Activated CD4-positive, alpha-beta T cell treated with anti-CD3 and anti-CD28 coated beads, Interleukin-2, amount 50 U/mL, for 48 hours (primary cell): ENCODE data around the gene RTTN.
"Not testable (repeated sequence)": the region's sequence is repeated elsewhere in the genome, so short reads cannot be mapped to it uniquely, and the experiment has no call there.

Source experiments
- DNase-seq, 2 experiments: peaks; one replicate each; pipeline ENCODE4 v3.0.0-alpha.2; 2020

RTTN gene, protein sequence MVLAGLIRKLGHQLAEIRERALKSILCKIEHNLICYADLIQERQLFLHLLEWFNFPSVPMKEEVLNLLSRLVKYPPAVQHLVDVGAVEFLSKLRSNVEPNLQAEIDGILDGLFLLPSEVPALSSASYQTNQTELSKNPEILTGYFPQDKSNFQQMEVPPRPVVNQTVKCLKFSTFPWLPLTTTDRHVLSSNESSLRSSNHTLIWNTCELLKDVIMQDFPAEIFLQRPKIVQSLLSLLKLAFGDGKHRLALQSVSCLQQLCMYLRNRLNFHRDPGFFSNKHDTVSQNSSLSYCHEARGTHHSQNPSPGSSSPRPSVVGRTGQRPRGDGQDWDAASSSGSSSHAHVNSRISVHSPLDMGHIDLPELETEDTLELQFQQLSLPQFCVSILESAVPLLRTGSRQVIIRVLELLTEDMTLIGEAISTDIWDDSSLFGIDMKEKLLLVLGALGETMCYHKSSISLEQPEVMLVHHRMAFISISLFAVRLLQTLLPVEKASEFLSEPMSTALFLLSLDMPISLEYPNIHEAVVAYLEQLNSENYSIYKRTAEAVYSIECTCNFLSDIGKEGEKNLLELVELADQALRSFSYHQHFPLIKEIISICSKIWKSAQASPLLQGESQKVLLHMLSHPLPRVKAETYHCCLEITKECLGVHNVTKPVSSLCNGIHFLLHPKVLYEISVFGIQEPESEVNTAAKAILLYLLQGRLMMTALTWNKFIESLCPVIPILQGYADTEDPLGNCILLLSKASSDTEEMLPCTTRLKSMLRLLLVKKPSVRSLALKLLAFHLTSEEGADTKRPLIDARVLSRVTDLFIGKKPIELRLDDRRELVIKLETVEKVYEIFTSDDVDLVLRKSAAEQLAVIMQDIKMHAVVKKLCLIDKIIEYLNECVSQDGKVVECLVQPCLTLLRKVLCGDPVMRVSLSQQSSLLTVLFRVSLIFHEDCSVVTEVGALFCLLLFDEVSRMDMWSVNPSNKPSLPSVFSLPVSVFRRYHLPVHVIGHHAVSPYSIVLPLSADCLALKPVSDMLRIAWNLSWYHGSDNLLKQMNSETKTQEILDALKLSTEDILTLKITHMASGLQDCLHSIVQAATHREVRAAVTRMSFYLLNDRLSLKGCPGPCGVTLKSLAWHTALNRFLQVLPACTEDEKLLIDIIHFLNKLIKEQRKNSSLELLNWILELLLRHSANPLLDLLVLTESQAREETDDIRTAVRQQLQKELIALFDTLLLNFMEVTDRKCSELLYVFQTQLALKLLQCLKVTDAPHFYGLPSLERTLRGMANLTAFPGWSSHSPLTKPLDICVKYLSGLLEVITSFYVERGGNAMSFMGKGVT (N-terminal part only)

DNA sequence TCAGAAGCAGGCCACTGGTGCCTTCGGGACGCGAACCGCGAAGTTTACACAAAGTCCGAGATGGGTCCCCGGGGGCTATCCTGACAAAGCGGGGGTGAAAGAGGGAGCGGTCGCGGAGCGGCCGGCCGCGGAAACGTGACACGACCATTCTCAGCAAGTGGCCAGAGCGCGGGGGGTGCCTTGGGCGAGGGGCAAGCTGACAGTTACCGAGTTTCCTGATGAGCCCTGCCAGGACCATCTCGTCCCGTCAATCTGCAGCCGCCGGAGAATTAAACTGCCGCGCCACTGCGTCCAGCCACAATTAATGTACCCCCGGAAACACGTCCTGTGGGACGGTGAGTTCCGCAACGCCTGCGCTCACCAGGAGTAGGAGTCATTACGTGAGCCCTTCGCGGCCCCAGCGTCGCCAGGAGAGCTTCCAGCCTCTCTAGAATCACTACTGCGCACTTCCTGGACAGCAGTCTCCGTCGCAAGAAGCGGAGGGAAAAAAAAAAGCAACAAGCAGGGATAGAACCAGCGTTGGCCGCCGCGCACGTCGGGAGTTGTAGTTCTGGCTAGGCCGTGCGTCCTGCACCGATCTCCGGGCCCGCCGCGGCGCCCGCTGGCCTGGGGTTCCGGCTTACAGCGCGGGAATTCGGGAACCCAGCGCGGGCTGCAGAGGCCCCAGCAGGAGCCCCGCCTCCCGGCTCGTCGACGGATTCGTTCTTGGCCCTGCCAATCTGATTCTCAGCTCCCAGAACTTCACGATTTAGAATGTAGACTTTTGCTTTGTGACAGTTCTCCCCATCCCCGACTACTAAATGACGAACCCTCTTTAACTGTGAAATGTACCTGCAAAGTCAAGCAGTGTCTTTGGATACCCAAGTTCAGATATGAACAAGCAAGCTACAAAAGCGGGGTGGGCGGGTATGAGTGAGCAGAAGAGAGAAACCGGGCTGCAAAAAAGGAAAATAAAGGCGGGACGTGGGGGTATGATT is at the start of gene RTTN:
Gene RTTN, minus strand, starts transcription at position 267 of the 977 bp plus-strand sequence. Its CDS starts 29 bp downstream, at position 238.
- peak; percentile 91 to 93 for DNase-seq

DNA sequence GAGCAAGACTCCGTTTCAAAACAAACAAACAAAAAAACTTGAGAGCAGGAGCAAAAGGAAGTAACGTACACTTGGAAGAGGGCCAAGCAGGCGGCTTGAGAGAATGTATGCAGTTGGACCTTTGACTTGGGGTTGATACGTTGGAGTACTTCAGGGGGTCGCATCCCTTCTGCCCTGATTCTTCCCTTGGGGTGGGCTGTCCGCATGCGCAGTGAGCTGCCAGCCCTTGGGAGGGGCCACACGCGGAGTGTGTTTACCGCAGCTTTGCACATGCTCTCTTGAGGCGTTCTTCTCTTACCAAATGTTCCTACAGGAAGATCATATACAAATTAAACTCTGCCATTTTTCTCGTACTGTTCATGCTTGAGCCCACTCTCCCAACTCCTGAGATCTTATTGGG is 45.3 kb upstream of the RTTN start:
- no peak for DNase-seq

DNA sequence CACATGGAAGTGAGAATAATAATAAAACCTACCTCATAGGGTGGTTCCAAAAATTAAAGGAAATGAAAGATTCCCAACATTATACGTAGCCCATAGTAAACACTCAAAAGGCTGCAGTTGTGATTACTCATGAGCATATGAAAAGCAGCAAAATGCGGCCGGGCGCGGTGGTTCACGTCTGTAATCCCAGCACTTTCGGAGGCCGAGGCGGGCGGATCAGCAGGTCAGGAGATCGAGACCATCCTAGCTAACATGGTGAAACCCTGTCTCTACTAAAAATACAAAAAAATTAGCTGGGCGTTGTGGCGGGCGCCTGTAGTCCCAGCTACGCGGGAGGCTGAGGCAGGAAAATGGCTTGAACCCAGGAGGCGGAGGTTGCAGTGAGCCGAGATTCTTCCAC is 44.4 kb upstream of the RTTN start:
- DNase-seq, result not testable (repeated sequence)

DNA sequence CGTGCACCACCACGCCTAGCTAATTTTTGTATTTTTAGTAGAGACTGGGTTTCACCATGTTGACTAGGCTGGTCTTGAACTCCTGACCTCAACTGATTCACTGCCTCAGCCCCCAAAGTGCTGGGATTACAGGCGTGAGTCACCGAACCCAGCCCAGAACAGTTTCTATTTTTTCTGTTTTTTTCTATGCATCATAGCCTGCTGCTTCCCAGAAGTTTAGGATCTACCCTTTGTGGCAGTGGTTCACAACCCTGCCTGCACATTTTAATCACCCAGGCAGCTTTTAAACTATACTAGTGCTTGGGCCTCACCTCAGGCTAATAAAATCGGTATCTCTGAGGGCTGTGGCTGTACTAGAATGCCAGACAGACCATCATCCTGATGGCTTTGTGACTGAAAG is 43.6 kb upstream of the RTTN start:
- no peak for DNase-seq

DNA sequence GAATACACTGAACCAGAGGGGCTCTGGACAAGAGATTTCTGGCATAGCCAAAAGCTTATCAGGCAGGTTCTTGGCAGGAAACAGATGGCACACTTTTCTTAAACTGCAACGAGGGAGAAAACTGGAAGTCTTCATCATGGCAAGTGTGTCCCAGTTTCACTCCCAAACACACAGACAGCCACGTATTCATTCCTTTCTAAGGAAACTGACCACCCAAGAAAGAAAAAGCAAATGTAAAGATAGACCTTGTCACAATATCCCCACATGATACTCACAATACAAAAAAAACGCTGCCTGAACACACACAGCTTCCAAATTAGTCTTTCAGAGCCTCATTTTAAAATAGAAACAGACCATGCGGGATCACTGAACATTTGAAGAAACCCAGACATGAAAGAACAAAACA is 40.6 kb upstream of the RTTN start:
- no peak for DNase-seq

DNA sequence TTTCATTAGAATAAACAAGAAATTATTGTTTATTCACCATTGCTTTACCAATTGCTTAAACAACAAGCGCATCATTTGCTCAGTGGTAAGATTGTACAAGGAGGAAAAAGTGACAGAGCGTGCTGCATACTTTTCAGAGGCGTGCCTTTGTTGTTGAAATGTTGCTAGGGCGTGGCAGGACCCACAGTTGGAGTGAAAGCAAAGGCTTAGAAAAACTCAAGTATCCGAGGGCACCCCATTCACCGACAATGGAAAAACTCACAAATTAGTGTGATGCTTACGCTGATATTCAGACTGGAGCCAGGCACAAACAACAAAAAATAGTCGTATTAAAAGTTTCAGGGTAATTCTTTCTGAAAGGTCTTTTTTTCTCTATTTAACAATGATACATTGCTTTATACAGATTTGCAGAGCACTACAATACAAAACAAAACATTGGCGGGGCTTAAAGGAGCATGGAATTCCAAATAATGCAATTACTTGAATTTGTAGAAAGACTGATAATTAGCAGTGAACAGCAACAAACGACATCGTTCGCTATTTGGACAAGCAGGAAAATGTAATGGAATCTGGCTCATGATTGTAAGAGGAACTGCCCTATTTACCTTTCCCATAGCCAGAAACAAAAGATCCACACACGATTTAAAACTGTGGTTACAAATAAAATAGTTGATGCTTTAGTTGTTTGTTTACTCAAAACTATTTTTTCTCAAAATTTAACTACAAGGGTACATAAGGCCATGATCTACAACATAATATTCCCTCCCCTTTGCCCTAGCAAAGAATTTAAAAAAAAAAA is 37.8 kb upstream of the RTTN start:
- no peak for DNase-seq

DNA sequence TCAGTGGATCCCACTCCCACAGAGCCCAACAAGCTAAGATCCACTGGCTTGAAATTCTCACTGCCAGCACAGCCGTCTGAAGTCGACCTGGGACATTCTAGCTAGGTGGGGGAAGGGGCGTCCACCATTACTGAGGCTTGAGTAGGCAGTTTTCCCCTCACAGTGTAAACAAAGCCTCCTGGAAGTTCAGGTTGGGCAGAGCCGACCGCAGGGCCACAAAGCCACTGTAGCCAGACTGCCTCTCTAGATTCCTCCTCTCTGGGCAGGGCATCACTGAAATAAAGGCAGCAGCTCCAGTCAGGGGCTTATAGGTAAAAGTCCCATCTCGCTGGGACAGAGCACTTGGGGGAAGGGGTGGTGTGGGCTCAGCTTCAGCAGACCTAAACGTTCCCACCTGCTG is 31.4 kb upstream of the RTTN start:
- DNase-seq, result not testable (repeated sequence)

DNA sequence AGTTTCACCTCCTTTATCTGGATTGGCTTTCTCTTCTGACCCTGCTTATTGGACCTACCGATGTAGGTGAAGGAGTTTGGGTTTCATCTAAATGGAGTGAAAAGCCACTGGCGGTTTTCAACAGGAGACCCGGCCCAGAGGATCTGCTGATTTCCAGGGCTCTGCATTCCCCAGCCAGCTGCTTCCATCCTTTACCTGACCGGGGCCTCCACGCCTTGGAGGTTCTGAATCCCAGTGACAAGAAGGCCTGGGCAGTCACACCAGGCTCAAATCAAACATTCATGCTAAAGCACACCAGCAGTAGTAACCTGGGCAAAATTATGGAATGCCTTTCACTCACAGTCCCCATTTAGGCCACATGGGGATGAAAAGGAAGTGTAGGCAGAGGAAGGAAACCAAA is 30.0 kb upstream of the RTTN start:
- DNase-seq, result no peak

DNA sequence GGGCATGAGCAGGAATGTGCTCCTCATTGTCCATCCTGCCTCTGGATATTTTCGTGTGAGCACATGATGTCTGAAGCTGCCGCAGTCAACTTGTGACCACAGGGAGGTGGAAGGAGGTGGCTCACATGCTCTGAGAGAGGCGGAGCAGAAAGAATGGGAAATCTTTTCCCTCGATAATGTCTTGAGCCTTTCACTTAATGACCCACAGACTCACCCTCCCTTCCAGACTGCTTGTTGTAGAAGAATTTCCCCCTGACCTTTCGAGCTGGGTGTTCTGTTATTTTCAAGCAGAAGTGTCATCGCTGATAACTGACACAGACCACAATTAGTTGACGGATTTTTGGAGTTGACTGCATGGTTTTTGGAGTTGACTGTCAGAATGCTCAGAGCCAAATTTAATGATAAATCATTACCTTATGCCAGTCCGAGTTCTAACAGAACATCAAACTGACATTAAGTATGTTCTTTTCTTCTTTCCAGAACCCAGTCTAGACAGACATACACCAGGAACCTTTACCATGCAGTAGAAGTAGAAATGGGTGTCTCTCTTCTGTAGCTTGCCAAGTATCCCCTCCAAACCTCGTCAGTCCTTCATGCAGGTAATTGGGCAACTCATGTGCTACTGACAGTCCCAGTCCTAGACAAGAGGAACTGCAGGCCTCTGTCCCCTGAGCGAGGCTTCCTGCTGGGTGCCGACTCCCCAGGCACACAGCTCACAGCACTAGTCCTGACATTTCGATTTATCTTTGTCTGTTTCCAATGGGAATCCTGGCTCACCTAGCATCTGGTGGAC is 29.4 kb upstream of the RTTN start:
- DNase-seq, result no peak

DNA sequence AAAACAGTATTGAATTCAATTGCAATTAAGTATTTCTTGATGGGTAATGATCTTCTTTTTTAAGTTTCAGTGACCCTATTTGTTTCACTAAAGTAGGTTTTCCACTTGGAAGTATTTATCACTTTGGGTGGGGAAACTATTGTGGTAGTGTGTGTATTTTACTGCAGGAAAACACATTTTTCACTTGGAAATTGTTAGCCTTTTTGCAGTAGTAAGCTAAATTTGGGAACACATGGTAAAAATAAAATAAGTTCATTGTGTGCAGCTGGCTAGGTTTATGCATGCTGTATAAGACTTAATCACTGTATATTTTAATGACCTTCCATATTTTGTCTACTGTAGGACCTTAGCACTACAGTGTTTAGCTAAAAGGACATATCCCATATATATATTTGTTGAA is 28.5 kb upstream of the RTTN start:
- DNase-seq, result no peak

DNA sequence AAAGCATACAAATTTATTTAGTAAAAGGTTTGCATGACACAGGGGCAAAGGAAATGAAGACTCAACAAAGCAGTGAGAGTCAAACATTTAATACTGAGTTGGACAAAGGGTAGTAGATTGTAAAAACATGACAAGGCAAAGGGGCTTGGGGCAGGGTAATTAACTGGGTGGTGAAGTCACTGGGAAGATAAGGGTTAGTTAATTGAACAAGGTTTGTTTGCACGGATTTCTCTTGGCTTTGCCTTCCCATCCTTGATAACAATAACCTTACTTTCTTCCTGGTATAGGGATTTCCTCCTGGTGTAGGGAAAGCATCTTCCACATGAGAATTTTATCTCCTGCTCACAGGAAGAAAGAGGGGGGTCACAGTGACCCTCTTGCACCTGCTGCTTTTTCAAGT is 26.8 kb upstream of the RTTN start:
- DNase-seq, result no peak

DNA sequence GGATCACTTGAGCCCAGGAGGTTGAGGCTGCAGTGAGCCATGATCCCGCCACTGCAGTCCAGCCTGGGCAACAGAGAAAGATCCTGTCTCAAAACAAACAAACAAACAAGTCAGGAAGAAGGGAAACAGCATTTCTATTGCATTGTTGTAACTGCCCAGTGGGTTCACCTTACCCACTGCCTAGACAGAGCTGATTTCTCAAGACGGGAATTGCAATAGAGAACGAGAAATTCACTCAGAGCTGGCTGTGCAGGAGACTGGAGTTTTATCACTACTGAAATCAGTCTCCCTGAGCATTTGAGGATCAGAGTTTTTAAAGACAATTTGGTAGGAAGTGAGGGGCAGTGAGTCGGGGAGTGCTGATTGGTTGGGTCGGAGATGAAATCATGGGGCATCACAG is 24.2 kb upstream of the RTTN start:
- no peak for DNase-seq

DNA sequence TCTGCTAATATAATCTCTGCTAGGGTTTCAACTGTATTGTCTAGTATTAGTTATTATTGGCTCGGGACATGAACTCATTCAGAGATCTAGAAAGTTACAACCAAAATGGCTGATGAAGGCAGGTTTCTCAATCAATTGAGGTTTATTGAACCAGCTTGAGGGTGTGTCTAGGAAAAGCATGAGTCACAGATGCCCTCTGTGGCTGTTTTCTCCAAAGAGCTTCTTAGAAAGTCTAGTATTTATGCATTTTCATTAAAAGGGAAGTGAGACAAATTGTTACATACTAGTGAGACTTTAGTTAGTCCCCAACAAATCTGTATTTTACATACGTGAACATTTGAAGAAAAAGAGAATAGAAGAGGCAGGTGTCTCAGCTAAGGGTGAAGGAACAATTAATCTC is 23.0 kb upstream of the RTTN start:
- DNase-seq, result no peak

DNA sequence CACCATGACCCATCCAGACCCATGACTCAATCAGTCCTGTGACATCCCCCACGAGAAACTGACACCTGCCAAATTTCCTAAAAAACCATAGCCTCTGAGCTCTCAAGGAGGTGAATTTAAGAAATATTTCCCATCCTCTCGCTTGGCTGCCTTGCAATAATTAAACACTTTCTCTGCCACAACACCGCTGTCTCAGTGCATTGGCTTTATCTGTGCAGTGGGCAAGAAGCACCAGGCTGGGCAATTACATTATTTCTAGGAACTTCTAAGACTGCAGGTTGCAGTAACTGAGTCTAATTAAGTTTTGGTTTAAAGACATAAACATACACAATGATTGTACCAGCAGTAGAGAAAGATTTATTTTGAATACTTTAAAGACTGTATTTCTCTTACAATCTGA is 22.0 kb upstream of the RTTN start:
- DNase-seq, result no peak

DNA sequence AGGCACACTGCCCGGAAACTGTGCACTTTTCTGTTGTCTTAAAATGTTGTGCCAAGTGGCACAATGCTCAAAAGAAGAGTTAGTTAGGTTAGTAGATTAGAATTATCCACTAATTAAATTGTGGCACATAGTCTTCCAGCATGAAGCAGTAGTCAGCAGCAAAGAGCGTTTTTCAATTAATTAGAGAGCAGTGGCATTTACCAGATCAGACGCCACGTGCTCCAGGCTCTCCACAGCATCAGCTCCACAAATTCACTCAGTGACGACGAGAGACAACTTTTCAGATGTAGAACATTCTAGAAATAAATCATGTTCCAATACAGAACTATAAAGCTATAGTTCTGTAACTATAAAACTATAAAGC is 16.4 kb upstream of the RTTN start:
- no peak for DNase-seq

DNA sequence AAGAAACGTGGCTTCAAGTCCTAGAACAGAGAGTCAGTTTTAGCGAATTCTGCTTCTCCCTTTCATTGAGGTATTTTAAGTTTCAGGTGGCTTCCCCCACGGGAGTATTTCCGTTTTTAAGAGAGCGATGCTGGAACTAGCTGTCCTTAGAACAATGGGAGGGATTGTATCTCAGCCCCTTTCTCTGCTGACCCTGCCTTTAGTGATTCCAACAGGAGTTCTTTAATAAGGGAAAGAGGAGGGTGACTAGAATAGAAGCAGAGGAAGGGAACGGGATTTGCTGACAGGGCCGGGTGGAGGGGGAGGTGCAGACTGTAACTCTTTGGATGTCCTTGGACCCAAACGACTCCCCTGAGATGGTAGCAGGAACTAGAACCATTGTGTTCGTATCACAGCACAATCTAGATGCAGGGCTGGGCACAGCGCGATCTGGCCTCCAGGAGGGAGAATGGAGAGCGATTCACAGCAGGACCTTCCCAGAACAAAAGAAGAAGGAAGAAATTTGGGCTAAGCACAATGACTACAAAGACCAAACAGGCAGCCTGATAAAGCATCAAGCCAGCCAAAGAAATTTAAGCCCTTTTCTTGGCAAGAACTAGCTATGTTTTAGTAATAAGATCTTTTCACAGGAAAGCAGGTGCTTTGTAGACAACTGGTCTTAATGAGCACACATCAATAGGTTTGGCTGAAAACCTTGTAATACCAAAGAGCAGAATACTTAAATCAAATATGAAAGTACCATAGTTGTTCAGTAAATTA is 15.8 kb upstream of the RTTN start:
- no peak for DNase-seq

DNA sequence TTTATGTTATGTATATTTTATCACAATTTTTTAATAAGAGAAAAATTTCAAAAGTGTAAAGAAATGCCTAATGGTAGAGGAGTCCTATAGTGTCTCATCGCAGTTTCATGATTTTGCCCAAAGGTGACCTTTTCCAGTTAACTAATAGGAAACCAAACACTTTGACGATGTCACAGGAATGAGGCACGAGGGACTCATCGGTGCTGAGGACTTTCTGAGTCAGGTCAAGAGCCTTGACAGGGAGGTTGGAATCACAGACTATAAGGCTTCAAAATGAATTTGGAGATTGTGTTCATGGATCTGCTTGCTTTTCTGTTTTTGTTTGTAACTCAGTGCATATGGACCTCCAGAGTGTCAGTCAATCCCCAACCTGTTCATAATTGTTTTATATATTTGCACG is 15.1 kb upstream of the RTTN start:
- no peak for DNase-seq

DNA sequence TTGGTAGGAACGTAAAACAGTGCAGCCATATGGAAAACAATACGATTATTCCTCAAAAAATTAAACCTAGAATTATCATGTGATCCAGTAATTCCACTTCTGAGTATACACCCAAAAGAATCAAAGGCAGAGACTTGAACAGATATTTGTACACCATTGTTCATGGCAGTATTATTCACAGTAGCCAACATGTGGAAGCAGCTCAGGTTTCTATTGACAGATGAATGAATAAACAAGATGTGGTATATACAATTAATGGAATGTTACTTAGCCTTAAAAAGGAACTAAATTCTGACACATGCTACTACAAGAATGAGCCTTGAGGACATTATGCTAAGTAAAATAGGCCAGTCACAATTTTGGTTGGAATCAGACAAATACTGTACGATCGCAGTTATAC is 14.2 kb upstream of the RTTN start:
- DNase-seq, result no peak

DNA sequence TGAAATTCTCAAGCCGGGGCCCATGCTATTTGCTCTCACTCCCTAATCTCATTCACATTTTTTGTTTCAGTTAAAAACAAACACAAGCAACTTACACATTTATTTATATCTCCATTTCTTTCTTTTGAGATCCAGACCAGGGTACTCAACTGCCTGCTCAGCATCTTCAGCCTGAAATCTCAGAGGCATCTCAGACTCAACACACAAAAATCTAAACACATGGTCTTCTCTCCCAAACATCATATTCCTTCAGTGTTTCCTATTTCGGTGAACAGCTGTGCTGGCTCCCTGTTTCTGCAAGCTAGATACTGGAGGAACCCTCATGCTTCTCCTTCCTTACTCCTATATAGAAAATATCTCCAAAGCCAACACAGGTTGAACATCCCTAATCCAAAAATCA is 11.3 kb upstream of the RTTN start:
- no peak for DNase-seq

DNA sequence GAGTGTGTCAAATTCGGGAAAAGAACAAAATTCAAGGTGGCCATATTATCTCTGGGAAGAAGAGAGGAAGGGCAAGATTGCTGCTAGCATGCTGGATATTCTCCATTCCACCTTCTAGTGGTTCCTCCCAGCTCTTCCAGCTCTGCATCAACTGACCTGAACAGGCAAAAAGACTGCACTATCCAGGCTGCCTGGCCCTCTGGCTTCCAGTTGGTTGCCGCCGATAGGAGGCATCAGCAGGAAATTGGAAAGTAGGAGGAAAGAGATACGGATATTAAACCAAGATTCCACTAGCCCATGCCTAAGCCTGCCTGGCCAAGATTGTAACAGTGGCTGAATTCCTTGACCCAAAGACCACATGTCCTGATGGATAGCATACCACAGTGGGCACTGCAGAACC is 1.7 kb upstream of the RTTN start:
- DNase-seq, result no peak
